ENCODE results near the gene ALB. TPM values are rescaled to one million over a fixed set of nuclear protein-coding genes. Genes with fewer than 3 reads are reported as not detected.

ALB gene
- total RNA-seq, 1 donor = not detected

DNA sequence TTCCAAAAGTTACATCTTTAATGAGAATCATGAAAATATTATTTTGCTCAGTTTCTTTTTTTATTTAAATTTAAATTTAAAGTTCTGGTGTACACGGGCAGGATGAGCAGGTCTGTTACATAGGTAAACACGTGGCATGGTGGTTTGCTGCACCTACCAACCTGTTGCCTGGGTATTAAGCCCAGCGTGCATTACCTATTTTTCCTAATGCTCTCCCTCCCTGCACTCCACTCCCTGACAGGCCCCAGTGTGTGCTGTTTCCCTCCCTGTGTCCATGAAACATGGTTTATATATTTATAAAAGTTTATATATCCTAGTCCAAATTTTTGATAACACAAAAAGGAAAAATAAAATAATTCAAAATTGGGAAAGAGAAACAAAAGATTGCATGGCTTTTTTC, 35.9 kb downstream of the ALB start:
- no peak for DNase-seq (ENCODE audit: low read depth)
- TF ChIP-seq, protein P1, sequence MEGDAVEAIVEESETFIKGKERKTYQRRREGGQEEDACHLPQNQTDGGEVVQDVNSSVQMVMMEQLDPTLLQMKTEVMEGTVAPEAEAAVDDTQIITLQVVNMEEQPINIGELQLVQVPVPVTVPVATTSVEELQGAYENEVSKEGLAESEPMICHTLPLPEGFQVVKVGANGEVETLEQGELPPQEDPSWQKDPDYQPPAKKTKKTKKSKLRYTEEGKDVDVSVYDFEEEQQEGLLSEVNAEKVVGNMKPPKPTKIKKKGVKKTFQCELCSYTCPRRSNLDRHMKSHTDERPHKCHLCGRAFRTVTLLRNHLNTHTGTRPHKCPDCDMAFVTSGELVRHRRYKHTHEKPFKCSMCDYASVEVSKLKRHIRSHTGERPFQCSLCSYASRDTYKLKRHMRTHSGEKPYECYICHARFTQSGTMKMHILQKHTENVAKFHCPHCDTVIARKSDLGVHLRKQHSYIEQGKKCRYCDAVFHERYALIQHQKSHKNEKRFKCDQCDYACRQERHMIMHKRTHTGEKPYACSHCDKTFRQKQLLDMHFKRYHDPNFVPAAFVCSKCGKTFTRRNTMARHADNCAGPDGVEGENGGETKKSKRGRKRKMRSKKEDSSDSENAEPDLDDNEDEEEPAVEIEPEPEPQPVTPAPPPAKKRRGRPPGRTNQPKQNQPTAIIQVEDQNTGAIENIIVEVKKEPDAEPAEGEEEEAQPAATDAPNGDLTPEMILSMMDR (IDR thresholded peaks at IDR 0.05; ENCODE audit: insufficient read depth, low read depth, low read length) = no peak
- H3K4me3 ChIP-seq (ENCODE audit: low read depth, low read length) = no peak overlapping the region

DNA sequence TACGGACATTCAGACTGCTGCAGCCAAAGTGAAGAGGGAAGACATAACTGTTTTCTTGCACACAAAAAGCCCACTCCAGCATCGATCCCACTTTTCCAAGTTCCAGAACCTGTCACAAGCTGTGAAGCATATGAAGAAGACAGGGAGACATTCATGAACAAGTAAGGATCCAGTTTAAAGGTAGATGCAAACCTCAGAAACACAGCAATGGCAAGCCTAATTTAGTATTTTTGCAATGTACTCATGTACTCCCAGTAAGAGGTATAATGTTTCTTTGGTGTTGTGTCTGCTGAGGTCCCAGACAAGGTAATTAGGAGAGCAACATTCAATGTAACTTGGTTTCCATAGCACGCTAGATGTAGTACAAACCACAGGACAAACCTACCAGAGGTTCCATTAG, 36.6 kb downstream of the ALB start:
- H3K4me3 ChIP-seq (ENCODE audit: low read depth, low read length) = no peak overlapping the region
- TF ChIP-seq, protein P1 (IDR thresholded peaks at IDR 0.05; ENCODE audit: insufficient read depth, low read depth, low read length) = no peak
- DNase-seq (ENCODE audit: low read depth) = no peak

DNA sequence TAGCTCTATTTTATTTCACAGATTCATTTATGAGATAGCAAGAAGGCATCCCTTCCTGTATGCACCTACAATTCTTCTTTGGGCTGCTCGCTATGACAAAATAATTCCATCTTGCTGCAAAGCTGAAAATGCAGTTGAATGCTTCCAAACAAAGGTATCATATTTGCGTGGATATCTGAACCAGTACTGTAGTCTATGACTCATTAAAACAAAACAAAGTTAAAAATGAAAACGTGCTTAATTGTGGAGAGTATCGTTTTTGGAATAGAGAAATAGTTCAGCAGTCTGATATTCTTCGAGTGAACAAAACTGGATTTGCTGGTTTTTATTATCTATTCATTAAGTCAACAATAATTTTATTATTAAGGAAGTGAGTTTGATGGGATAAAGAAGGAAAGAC, 38.2 kb downstream of the ALB start:
- H3K4me3 ChIP-seq (ENCODE audit: low read depth, low read length) = no peak overlapping the region
- TF ChIP-seq, protein P1 (IDR thresholded peaks at IDR 0.05; ENCODE audit: insufficient read depth, low read depth, low read length) = no peak
- DNase-seq (ENCODE audit: low read depth) = no peak

DNA sequence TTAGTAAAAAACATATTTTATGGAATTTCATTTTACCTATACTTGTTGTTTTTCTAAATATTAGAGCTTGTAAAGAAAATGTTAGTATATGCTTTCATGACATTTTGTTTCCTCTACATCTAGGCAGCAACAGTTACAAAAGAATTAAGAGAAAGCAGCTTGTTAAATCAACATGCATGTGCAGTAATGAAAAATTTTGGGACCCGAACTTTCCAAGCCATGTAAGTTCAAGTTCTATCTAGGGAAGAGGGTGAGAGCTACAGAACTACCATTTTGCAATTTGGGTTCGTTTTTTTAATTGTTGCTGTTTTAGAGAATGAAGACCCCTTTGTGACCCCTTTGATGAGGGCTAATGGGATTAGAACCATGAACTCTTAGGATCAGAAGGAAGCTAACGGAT, 39.1 kb downstream of the ALB start:
- no peak for DNase-seq (ENCODE audit: low read depth)
- H3K4me3 ChIP-seq (ENCODE audit: low read depth, low read length) = no peak overlapping the region
- TF ChIP-seq, protein P1 (IDR thresholded peaks at IDR 0.05; ENCODE audit: insufficient read depth, low read depth, low read length) = no peak

DNA sequence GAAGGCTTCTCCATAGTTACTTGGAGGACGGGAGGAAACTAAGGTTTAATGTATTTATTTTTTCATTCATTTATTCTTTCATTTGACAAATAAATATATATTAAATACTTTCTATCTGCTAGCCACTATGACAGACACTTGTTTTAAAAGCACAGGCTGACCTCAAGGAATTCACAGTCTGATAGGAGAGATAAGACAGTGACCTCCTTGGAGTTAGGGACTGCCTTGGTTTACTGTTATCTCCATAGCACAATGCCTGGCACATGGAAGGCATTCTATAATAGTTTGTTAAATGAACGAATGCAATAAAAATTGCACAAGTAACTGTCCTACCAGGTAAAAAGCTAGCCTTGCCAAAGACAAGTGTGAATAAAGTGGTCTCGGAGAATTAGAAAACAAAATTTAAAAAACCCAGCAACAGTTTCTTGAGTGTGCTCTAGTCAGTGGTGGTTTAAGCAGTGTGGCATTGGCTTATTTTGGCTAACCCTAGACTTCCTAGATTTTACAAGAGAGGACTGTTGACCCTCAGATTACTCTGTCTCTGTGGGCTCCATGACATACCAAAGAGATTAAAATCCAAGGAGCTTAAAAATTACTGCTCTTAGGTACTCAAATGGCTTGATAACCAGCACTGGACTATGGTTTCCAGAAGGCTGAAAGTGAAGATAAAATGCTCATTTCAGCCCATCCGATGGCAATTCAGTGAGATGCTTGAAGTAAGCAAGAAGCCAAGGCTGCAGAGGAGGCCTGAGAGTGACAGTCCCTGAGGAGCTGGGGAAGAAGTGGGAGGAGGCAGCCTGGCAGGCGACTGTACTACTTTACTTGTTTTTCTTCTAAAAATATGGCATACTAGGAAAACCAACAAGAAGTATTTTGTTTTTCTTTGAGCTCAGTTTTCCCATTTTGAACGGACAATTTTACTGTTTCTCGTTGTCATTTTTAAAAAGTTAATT, 41.6 kb downstream of the ALB start:
- no peak overlapping the region for H3K4me3 ChIP-seq (ENCODE audit: low read depth, low read length)
- TF ChIP-seq, protein P1 (IDR thresholded peaks at IDR 0.05; ENCODE audit: insufficient read depth, low read depth, low read length) = no peak
- no peak for DNase-seq (ENCODE audit: low read depth)

DNA sequence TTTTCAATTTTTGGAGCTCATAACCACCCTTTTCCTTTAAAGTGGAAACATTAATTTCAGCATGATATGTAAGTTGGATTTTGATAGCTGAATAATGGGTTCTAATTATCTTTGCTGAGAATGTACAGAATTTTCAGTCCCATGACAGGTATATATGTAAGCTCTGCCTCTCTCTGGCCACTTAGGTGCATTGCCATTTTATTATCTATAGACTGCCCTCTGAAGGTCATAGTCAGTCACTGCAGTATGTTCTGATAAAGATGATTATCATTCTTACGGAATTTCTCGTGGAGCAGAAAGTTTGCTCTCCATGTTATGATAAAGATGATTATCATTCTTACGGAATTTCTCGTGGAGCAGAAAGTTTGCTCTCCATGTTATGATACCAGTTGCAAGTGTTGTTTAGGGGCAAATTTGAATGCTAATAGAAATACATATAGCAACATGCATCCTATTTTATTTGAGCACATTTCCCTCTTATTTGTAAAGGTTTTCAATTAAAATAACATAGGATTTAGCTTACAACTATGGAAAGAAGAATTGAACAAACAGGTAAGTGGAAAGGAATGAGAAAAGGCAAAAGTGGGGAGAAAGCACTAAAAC, 42.4 kb downstream of the ALB start:
- TF ChIP-seq, protein P1 (IDR thresholded peaks at IDR 0.05; ENCODE audit: insufficient read depth, low read depth, low read length) = peak; percentile 81
- peak; percentile 48 for DNase-seq (ENCODE audit: low read depth)
- no peak overlapping the region for H3K4me3 ChIP-seq (ENCODE audit: low read depth, low read length)
